ELF-1 (cell line): ENCODE results near the gene GORASP1.
A peak's percentile ranks its signal among the peaks of the same experiment; 100 is the strongest.

Experiments used
- DNase-seq: peaks from one replicate; pipeline ENCODE4 v3.0.0-alpha.2; 2016; ENCODE audit warnings: low read depth, low spot score

Gene GORASP1

GRCh38 chr3:39102504-39103323 is 4.7 kb downstream of the GORASP1 start:
- no peak for DNase-seq

DNA sequence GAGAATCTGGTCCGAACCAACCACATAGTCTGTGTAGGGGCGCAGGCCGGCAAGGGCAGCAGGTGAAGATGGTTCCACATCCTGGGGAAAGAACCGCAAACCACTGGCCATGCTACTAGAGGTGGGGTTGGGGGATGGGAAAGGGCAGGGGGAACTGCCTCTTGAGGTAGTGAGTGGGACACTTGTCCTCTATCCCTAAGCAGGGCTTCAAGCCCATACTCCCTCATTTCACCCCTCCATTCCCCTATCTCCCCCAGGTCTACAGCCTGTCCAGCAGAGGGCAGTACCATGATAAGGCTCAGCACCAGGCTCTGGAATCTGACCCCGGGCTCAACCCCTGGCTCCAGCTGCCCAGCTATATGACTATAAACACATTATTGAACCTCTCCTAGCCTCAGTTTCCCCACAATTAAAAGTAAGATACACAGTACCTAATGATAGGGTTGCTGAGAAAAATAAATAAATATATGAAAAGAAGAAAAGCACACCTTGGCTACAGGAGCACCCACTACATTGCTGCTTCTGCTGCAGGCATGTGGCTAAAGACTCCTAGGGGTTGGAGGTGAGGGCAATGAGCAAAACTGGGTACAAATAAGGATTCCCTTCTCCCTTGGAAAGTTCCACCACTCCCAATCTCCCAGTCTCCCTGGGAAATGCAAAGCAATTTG is 6.3 kb downstream of the GORASP1 start:
- DNase-seq = peak; percentile 23

DNA sequence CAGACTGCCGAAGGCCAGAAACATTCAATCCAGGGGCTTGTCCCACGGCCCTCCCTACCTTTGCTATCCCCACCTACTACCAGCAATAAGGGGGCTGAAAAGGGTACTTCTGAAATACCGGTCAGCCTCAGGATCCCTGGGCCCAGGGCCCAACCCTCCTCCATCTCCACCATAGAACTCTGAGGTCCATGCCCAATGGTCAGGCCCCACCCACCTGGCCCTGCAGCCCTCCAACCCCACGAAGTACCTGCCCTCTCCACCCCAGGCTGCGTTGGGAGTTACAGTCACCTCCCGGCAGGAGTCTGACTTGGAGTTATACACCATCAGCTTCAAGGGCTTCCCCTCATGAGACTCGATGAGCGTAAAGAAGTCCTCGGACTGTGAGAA is 6.9 kb downstream of the GORASP1 start:
- DNase-seq = no peak

GRCh38 chr3:39099738-39100499 is 7.5 kb downstream of the GORASP1 start:
- no peak for DNase-seq

DNA sequence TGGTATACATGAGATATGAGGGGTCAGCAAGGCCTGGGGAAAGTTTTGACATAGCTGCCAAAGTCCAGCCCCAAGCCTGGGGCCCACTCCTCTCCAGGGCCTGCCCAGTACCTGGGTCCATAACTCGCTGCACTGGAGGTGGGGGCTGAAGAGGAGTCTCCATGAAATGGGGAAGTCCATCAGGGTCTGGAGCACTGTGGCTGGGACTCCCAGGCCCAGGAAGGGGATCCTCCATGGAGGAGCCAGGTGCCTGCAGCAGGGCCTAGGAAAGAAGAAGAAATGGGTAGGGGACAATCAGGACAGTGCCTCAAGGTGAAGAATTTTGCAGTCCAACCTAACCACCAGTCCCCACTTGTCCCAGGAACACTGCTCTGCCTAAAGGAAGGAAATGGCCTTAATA is 8.2 kb downstream of the GORASP1 start:
- DNase-seq = no peak

GRCh38 chr3:39098473-39099000 is 8.9 kb downstream of the GORASP1 start:
- no peak for DNase-seq

DNA sequence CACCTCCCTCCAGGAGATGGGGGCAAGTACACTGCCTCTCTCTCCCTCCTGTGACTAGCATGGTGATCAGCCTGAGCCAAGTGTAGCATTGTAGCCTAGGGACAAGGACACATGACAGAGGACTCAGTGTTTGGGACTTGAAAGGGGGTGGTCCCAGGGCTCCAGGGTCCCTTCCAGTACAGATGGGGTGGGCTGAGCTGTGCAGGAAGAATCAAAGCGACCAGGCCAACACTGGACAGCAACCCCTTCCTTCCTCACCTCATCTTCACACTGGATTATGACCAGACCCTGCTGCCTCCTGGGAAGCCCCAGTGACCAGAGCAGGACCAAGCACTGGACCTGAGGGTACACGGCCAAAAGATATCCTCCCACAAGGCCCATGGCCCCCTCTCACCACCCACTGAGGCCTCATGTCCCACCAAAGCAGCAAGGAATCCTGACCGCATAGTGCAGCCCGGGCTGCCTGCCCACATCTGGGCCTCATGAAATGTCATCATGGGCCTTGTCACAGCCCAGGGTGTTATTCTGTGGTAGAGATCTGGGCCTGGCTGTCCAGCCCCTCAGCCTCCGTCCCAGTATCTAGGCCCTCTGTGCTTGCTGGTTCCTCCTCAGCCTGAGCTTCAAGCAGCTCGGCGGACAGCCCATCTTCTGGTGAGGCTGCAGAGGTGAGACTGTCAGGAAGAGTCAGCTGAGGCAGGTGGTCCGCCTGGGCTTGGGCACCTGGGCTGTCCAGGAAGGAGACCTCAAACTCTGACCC is 9.5 kb downstream of the GORASP1 start:
- no peak for DNase-seq

DNA sequence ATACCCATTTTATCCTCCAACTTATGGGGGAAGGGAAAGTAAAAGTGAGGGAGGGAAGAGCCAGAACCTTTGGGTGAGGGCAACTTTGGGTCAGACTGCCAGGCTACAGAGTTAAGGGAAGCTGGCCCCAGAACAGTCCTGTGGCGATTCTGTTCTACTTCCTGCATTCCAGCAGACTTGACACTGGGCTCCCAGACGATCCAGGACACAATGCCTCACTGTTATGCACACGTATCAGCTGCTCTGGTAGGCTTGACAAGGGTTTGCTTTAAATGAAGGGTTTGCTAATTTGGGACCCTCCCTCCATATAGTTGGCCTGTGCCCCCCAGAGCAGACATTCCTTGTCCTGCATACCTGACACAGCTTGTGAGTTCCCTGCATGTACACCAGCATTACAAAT is 10.7 kb downstream of the GORASP1 start:
- peak; percentile 37 for DNase-seq

- no peak for DNase-seq
Measured at GRCh38 chr3:39095778-39096177, 11.6 kb downstream of the GORASP1 start.

- no peak for DNase-seq
Measured at GRCh38 chr3:39094851-39095677, 12.4 kb downstream of the GORASP1 start.

- no peak for DNase-seq
Measured at GRCh38 chr3:39090922-39091321, 16.5 kb downstream of the GORASP1 start.

GRCh38 chr3:39088889-39089288 is 18.5 kb downstream of the GORASP1 start:
- DNase-seq = no peak

- DNase-seq = no peak
Measured at GRCh38 chr3:39088456-39088855, 19.0 kb downstream of the GORASP1 start.

- DNase-seq = no peak
Measured at GRCh38 chr3:39086144-39086543, 21.3 kb downstream of the GORASP1 start.

- DNase-seq = no peak
Measured at GRCh38 chr3:39082666-39083313, 24.6 kb downstream of the GORASP1 start.

DNA sequence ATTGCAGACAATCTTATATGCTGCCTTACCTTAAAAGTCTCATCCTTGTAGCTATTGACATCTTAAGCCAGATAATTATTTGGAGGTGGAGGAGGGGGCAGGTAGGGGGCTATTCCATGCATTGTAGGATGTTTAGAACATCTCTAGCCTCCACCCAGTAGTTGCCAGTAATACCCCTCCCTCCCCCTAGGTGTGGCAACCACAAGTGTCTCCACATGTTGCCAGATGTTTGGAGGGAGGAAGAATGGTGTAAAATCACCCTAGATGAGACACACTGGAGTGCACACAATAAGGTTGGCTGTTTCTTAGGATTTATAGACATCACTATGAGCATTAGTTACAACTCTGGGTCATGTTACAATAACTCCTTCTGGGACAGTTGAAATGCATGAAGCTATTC is 27.4 kb downstream of the GORASP1 start:
- DNase-seq = no peak

DNA sequence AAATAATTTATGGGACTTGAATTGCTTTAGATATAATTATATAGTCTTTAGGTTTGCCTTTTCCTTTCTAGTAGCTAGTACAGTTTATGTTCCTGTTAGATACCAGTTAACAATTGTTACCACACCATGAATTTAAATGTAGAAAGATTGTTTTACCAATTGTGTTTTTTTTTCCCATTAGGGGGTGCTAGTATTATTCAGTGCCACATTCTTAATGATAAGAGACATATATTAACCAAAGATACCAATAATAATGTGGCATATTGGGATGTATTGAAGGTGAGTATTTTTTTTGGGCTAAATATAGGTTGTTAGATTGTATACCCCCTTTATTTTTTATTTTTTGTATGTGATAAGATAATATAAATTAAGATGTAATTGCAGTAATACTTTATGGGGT is 27.9 kb downstream of the GORASP1 start:
- DNase-seq = no peak

DNA sequence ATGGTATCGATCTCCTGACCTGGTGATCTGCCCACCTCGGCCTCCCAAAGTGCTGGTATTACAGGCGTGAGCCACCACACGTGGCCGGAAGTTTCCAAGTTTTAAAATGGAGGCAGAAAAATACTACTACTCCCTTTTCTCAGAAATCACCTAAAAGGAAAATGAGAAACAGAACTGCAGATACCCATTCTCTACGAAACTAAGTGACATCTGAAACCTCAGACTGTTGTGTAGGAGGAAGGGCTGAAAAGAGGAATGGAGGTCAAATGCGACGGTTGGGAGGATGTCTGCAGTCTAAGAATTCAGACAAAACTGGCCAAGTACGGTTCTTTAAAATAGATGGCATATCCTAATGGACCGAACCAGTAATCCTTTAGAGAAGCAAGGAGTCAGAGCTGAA is 31.5 kb downstream of the GORASP1 start:
- no peak for DNase-seq

- no peak for DNase-seq
Measured at GRCh38 chr3:39068556-39068955, 38.9 kb downstream of the GORASP1 start.

GRCh38 chr3:39067286-39067685 is 40.1 kb downstream of the GORASP1 start:
- DNase-seq = no peak
